ENCODE measurements around the gene ZHX3. TPM values are rescaled to one million over a fixed set of nuclear protein-coding genes. Genes with fewer than 3 reads are reported as not detected.

ZHX3 gene
- total and polyA plus RNA-seq, 2 of the 4 experiments (the other 2 are of a cell fraction) = 25.0 to 28.0 TPM

DNA sequence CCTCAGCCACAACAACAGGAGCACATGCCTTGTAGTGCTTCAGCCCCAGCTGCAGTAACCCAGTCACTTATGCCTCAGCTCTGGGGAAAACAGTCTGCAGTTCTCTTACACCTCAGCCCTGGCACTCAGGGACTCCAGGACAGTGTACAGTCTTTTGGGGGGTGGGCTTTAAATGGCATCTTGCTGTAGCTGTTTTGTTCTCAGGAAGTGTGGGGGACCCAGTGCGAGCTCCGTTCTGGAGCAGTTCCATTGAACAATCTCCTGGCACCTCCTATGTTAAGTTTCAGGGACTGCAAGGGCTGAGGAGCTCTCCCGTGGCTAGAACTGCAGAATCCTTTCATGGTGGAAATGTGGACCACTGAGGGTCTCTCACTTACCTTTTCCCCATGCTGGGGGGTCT is 125.0 kb downstream of the ZHX3 start:
- Histone ChIP-seq H3K23ac (ENCODE audit: low read depth, low read length) (no peak overlapping the region), H3K56ac (ENCODE audit: extremely low read depth, insufficient read depth, low read length) (no peak overlapping the region), H3K79me1 (ENCODE audit: low read depth in 1 of 2, low read length in 2 of 2) (peaks cover 8 to 20% of the 10 kb centered on the region in 2 experiments), H4K5ac (ENCODE audit: low read depth, low read length) (no peak overlapping the region), H3K4ac (ENCODE audit: low read depth, low read length) (no peak overlapping the region), H2BK20ac (ENCODE audit: low read depth, low read length) (no peak overlapping the region), H3K18ac (ENCODE audit: low read depth, low read length) (no peak overlapping the region), H3K9me1 (ENCODE audit: insufficient read depth, low read length) (no peaks in the 10 kb centered on the region), H3K14ac (replicated peaks; ENCODE audit: low read depth, low read length) (no peak overlapping the region), H2AFZ (replicated peaks; ENCODE audit: low read length, poor library complexity) (no peak overlapping the region), H2AK5ac (ENCODE audit: low read depth, low read length) (no peak overlapping the region), H3K4me2 (ENCODE audit: low read depth, low read length) (no peak overlapping the region), H3K36me3 (ENCODE audit: control insufficient read depth, insufficient read depth, low read length) (peaks cover 7% of the 10 kb centered on the region), H3K9me3 (ENCODE audit: control insufficient read depth, insufficient read depth, low read length) (peaks cover 10% of the 10 kb centered on the region), H2AK9ac (replicated peaks; ENCODE audit: low read depth, low read length, poor library complexity) (no peak overlapping the region), H3K4me3 (ENCODE audit: insufficient read depth, low read depth, low read length) (no peak overlapping the region), H4K20me1 (ENCODE audit: insufficient read depth, low read length) (peaks cover 4% of the 10 kb centered on the region; the same call in 1 of the 2 replicates), H4K8ac (ENCODE audit: low read depth in 2 of 2, low read length in 2 of 2) (no peak overlapping the region), H3K4me1 (ENCODE audit: control insufficient read depth, insufficient read depth, low read length) (no peaks in the 10 kb centered on the region), H3K9ac (ENCODE audit: low read depth, low read length) (no peak overlapping the region), H2BK15ac (ENCODE audit: low read depth, low read length) (no peak overlapping the region), H2BK120ac (ENCODE audit: low read depth, low read length) (no peak overlapping the region), H3K27me3 (ENCODE audit: control insufficient read depth, insufficient read depth, low read length) (no peaks in the 10 kb centered on the region), H2BK5ac (ENCODE audit: low read depth, low read length, poor library complexity, severe bottlenecking) (no peak overlapping the region), H3K27ac (ENCODE audit: insufficient read depth, low read length) (no peak overlapping the region), H4K91ac (ENCODE audit: insufficient read depth, low read depth, low read length) (no peak overlapping the region)
- dilution Hi-C loops (cut with HindIII; ENCODE audit: low sequenced_read_pairs, unreplicated experiment) = no loop called here
- ATAC-seq (ENCODE audit: low read depth) (no peak), DNase-seq (no peak)
- in situ Hi-C loops (cut with MboI; ENCODE audit: low sequenced_read_pairs) = no loop called here
- BruUV-seq (replicated peaks) = no TSS peak
- ChIA-PET CTCF (no interaction called here), POLR2A (ENCODE audit: unreplicated experiment) (no interaction called here)
- WGBS, 2 experiments (ENCODE audit: extremely low coverage in 2 of 2, insufficient read length in 1 of 2) = no CpG with 5 or more reads among the region's 3 CpGs
- intact Hi-C loops (cut with micrococcal nuclease) = no loop called here
- TF ChIP-seq NFE2L2 (IDR thresholded peaks at IDR 0.05; ENCODE audit: low read depth, low read length) (no peak), RFX5 (IDR thresholded peaks at IDR 0.05; ENCODE audit: low read depth, low read length) (no peak), BHLHE40 (IDR thresholded peaks at IDR 0.05; ENCODE audit: low read depth, low read length) (no peak), FOS (IDR thresholded peaks at IDR 0.05; ENCODE audit: low read depth, low read length) (no peak), POLR2A (IDR thresholded peaks at IDR 0.05; ENCODE audit: low read depth, low read length) (no peak), MXI1 (IDR thresholded peaks at IDR 0.05; ENCODE audit: borderline replicate concordance, low read depth, low read length) (no peak), RAD21 (IDR thresholded peaks at IDR 0.05; ENCODE audit: low read length) (no peak), MAZ (IDR thresholded peaks at IDR 0.05; ENCODE audit: borderline replicate concordance, low read depth, low read length) (no peak), CHD1 (IDR thresholded peaks at IDR 0.05; ENCODE audit: low read depth, low read length) (no peak), CEBPB (IDR thresholded peaks at IDR 0.05; ENCODE audit: low read depth, low read length) (no peak), MAFK (IDR thresholded peaks at IDR 0.05; ENCODE audit: low read depth, low read length) (no peak)
- TF ChIP-seq, protein P1, sequence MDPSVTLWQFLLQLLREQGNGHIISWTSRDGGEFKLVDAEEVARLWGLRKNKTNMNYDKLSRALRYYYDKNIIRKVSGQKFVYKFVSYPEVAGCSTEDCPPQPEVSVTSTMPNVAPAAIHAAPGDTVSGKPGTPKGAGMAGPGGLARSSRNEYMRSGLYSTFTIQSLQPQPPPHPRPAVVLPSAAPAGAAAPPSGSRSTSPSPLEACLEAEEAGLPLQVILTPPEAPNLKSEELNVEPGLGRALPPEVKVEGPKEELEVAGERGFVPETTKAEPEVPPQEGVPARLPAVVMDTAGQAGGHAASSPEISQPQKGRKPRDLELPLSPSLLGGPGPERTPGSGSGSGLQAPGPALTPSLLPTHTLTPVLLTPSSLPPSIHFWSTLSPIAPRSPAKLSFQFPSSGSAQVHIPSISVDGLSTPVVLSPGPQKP (IDR thresholded peaks at IDR 0.05; ENCODE audit: borderline replicate concordance, low read depth, low read length) = no peak
- TF ChIP-seq, protein P2, sequence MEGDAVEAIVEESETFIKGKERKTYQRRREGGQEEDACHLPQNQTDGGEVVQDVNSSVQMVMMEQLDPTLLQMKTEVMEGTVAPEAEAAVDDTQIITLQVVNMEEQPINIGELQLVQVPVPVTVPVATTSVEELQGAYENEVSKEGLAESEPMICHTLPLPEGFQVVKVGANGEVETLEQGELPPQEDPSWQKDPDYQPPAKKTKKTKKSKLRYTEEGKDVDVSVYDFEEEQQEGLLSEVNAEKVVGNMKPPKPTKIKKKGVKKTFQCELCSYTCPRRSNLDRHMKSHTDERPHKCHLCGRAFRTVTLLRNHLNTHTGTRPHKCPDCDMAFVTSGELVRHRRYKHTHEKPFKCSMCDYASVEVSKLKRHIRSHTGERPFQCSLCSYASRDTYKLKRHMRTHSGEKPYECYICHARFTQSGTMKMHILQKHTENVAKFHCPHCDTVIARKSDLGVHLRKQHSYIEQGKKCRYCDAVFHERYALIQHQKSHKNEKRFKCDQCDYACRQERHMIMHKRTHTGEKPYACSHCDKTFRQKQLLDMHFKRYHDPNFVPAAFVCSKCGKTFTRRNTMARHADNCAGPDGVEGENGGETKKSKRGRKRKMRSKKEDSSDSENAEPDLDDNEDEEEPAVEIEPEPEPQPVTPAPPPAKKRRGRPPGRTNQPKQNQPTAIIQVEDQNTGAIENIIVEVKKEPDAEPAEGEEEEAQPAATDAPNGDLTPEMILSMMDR (conservative IDR thresholded peaks at IDR 0.05; ENCODE audit: low read depth, low read length) = no peak
- TF ChIP-seq, protein P3, sequence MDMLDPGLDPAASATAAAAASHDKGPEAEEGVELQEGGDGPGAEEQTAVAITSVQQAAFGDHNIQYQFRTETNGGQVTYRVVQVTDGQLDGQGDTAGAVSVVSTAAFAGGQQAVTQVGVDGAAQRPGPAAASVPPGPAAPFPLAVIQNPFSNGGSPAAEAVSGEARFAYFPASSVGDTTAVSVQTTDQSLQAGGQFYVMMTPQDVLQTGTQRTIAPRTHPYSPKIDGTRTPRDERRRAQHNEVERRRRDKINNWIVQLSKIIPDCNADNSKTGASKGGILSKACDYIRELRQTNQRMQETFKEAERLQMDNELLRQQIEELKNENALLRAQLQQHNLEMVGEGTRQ (IDR thresholded peaks at IDR 0.05; ENCODE audit: low read depth, low read length) = no peak
